ENCODE data around the gene RCSD1.

Gene RCSD1

DNA sequence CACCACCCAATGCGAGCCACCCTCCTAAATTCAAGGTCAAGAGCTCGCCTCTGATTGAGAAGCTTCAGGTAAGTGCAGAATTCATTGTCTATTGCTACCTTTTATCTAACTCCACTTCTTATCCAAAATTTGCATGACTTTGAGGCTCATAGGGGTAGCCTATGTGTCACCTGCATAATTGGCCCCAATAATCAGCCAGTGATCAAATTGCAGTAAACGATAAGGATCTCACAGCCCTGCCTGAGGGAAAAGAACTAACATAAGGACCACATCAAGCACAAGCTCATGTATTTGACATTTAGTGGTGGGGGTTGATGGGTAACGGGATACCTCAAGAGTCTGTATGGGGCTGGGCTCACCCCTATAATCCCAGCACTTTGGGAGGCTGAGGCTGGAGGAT lies 60.0 kb downstream of the RCSD1 start:
- H4K91ac ChIP-seq (ENCODE audit: low read length) = no peak overlapping the region
- no peak overlapping the region for H2BK5ac ChIP-seq (ENCODE audit: low read depth, low read length, poor library complexity, severe bottlenecking)
- H3K14ac ChIP-seq (ENCODE audit: low read length in 2 of 2) = no peak overlapping the region
- no peak overlapping the region for H3K23ac ChIP-seq (ENCODE audit: low read length in 2 of 2)
- peaks cover under 1% of the 10 kb centered on the region for H3K4me1 ChIP-seq (ENCODE audit: control insufficient read depth, insufficient read depth, low read depth, low read length)
- H4K8ac ChIP-seq (ENCODE audit: low read length) = no peak overlapping the region
- no peaks in the 10 kb centered on the region for H3K36me3 ChIP-seq (ENCODE audit: control insufficient read depth in 1 of 2, insufficient read depth in 2 of 2, low read depth in 1 of 2, low read length in 2 of 2)
- H2AFZ ChIP-seq (ENCODE audit: low read depth, low read length) = no peak overlapping the region
- H3K27me3 ChIP-seq (ENCODE audit: control insufficient read depth in 1 of 2, insufficient read depth in 1 of 2, low read length in 2 of 2) = peaks cover 0 to 29% of the 10 kb centered on the region in 2 experiments
- no peak for DNase-seq
- H3K9ac ChIP-seq (ENCODE audit: low read length) = no peak overlapping the region
- H3K18ac ChIP-seq (ENCODE audit: low read depth in 1 of 2, low read length in 2 of 2) = no peak overlapping the region
- H2BK120ac ChIP-seq (ENCODE audit: low read depth, low read length) = no peak overlapping the region
- no peak overlapping the region for H3K4me3 ChIP-seq (ENCODE audit: insufficient read depth in 1 of 2, low read depth in 1 of 2, low read length in 2 of 2)
- 97% methylated on average over 3 of the region's 4 CpGs for WGBS
- H2BK12ac ChIP-seq (ENCODE audit: low read length in 2 of 2) = no peak overlapping the region
- H3K79me1 ChIP-seq (replicated peaks; ENCODE audit: low read length, poor library complexity, severe bottlenecking) = no peaks in the 10 kb centered on the region
- no peak overlapping the region for H2AK5ac ChIP-seq (ENCODE audit: low read length, severe bottlenecking)
- H2BK15ac ChIP-seq (ENCODE audit: low read depth, poor library complexity, severe bottlenecking) = no peak overlapping the region
- no peak overlapping the region for H3K4ac ChIP-seq (ENCODE audit: low read depth in 1 of 2, low read length in 2 of 2)
- H3K9me3 ChIP-seq (ENCODE audit: control insufficient read depth, low read length) = no peaks in the 10 kb centered on the region
- H3K27ac ChIP-seq (ENCODE audit: low read length, poor library complexity, severe bottlenecking) = no peak overlapping the region
- no peak overlapping the region for H3K4me2 ChIP-seq (ENCODE audit: low read length, poor library complexity, severe bottlenecking)

DNA sequence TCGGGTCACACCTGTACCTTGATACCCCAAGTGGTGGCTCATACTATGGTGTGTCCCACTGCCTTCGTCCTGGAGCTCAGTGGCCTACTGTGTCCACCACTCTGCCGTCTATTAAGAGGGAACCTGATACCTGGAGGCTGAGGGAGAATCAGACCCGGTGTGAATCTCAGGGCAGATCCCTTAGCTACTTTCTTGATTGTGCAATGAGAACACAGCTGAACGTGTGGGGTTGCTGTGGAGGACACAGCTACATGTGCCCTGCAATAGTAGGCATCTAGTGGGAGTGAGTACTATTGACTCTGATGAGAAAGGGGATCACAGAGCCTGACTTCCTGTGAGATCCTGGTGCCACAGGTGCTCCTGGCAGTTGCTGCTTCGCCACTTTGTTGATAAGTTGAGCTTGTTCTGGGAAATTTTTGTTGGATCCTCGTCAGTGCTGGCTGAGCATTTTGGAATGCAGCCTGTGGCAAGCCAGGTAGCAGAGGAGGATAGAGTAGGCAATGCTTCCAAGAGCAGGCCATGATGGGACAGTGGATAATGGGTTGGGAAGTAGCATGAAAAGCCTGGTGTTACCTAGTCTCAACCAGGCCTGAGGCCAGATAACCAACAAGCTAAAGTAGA lies 63.5 kb downstream of the RCSD1 start:
- Histone ChIP-seq H2AK5ac (ENCODE audit: low read length, severe bottlenecking) (no peak overlapping the region), H3K79me1 (replicated peaks; ENCODE audit: low read length, poor library complexity, severe bottlenecking) (no peaks in the 10 kb centered on the region), H3K14ac (ENCODE audit: low read length in 2 of 2) (no peak overlapping the region), H3K4me1 (ENCODE audit: control insufficient read depth, insufficient read depth, low read depth, low read length) (peaks cover 3% of the 10 kb centered on the region), H3K23ac (ENCODE audit: low read length in 2 of 2) (no peak overlapping the region), H3K4me3 (ENCODE audit: insufficient read depth in 1 of 2, low read depth in 1 of 2, low read length in 2 of 2) (no peak overlapping the region), H3K27ac (ENCODE audit: low read length, poor library complexity, severe bottlenecking) (no peak overlapping the region), H2BK5ac (ENCODE audit: low read depth, low read length, poor library complexity, severe bottlenecking) (no peak overlapping the region), H4K8ac (ENCODE audit: low read length) (no peak overlapping the region), H3K4me2 (ENCODE audit: low read length, poor library complexity, severe bottlenecking) (no peak overlapping the region), H3K9ac (ENCODE audit: low read length) (no peak overlapping the region), H2BK15ac (ENCODE audit: low read depth, poor library complexity, severe bottlenecking) (no peak overlapping the region), H2AFZ (ENCODE audit: low read depth, low read length) (no peak overlapping the region), H3K27me3 (ENCODE audit: control insufficient read depth in 1 of 2, insufficient read depth in 1 of 2, low read length in 2 of 2) (peaks cover 4 to 37% of the 10 kb centered on the region in 2 experiments), H4K91ac (ENCODE audit: low read length) (no peak overlapping the region), H3K4ac (ENCODE audit: low read depth in 1 of 2, low read length in 2 of 2) (no peak overlapping the region), H2BK120ac (ENCODE audit: low read depth, low read length) (no peak overlapping the region), H3K18ac (ENCODE audit: low read depth in 1 of 2, low read length in 2 of 2) (no peak overlapping the region), H2BK12ac (ENCODE audit: low read length in 2 of 2) (no peak overlapping the region), H3K9me3 (ENCODE audit: control insufficient read depth, low read length) (no peaks in the 10 kb centered on the region), H3K36me3 (ENCODE audit: control insufficient read depth in 1 of 2, insufficient read depth in 2 of 2, low read depth in 1 of 2, low read length in 2 of 2) (no peaks in the 10 kb centered on the region)
- 86% methylated on average over 7 of the region's 7 CpGs for WGBS
- no peak for DNase-seq

DNA sequence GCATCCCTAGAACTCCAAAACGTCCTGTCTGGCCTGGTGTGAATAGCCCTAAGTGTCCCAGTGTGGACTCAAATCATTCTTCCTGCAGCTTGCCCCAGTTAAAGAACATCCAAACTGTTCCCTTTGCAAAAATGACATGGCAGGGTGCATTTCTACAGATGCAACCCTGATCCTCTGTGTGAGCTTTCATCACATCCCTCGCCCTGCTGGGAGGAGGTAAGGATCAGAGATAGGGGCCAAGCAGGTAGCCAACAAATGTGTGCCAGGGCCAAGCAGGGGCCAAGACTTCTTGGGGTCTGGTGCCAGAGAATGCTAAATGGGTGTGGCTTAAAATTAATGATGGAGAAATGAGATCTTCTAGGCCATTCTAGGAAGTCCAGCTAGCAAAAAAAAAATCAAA lies 64.7 kb downstream of the RCSD1 start:
- no peak overlapping the region for H3K27ac ChIP-seq (ENCODE audit: low read length, poor library complexity, severe bottlenecking)
- H4K91ac ChIP-seq (ENCODE audit: low read length) = no peak overlapping the region
- 76% methylated on average over 2 of the region's 2 CpGs for WGBS
- no peak overlapping the region for H3K14ac ChIP-seq (ENCODE audit: low read length in 2 of 2)
- H2AFZ ChIP-seq (ENCODE audit: low read depth, low read length) = no peak overlapping the region
- no peaks in the 10 kb centered on the region for H3K79me1 ChIP-seq (replicated peaks; ENCODE audit: low read length, poor library complexity, severe bottlenecking)
- DNase-seq = no peak
- H3K36me3 ChIP-seq (ENCODE audit: control insufficient read depth in 1 of 2, insufficient read depth in 2 of 2, low read depth in 1 of 2, low read length in 2 of 2) = no peaks in the 10 kb centered on the region
- H3K9ac ChIP-seq (ENCODE audit: low read length) = no peak overlapping the region
- H2BK15ac ChIP-seq (ENCODE audit: low read depth, poor library complexity, severe bottlenecking) = no peak overlapping the region
- no peak overlapping the region for H4K8ac ChIP-seq (ENCODE audit: low read length)
- H3K4me2 ChIP-seq (ENCODE audit: low read length, poor library complexity, severe bottlenecking) = no peak overlapping the region
- peaks cover 7 to 37% of the 10 kb centered on the region in 2 experiments for H3K27me3 ChIP-seq (ENCODE audit: control insufficient read depth in 1 of 2, insufficient read depth in 1 of 2, low read length in 2 of 2)
- H2BK5ac ChIP-seq (ENCODE audit: low read depth, low read length, poor library complexity, severe bottlenecking) = no peak overlapping the region
- no peak overlapping the region for H2AK5ac ChIP-seq (ENCODE audit: low read length, severe bottlenecking)
- H3K18ac ChIP-seq (ENCODE audit: low read depth in 1 of 2, low read length in 2 of 2) = no peak overlapping the region
- H3K4me1 ChIP-seq (ENCODE audit: control insufficient read depth, insufficient read depth, low read depth, low read length) = peaks cover 3% of the 10 kb centered on the region
- no peaks in the 10 kb centered on the region for H3K9me3 ChIP-seq (ENCODE audit: control insufficient read depth, low read length)
- H3K4me3 ChIP-seq (ENCODE audit: insufficient read depth in 1 of 2, low read depth in 1 of 2, low read length in 2 of 2) = no peak overlapping the region
- H2BK120ac ChIP-seq (ENCODE audit: low read depth, low read length) = no peak overlapping the region
- no peak overlapping the region for H2BK12ac ChIP-seq (ENCODE audit: low read length in 2 of 2)
- no peak overlapping the region for H3K4ac ChIP-seq (ENCODE audit: low read depth in 1 of 2, low read length in 2 of 2)
- H3K23ac ChIP-seq (ENCODE audit: low read length in 2 of 2) = no peak overlapping the region

DNA sequence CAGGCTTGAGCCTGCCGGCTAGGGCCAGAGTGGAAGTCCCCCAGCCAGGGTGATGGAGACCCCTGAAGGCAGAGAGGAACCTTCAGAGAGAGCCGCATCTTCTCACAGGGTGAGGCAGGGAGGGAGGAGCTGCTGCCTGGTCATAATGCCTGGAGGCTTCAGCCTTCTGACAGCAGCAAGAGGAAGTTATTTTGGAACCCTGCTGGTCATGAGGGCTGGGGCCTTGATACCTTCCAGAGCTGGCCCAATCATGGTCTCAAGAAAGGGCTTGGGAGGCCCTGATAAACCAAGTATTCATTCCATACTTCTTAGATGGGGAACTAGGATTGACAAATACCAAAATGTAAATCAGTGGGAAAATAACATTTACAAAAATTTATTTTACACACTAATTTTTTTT lies 65.1 kb downstream of the RCSD1 start:
- WGBS = 88% methylated on average over 2 of the region's 2 CpGs
- H3K4ac ChIP-seq (ENCODE audit: low read depth in 1 of 2, low read length in 2 of 2) = no peak overlapping the region
- no peak overlapping the region for H4K8ac ChIP-seq (ENCODE audit: low read length)
- no peak overlapping the region for H3K9ac ChIP-seq (ENCODE audit: low read length)
- H3K23ac ChIP-seq (ENCODE audit: low read length in 2 of 2) = no peak overlapping the region
- H3K4me2 ChIP-seq (ENCODE audit: low read length, poor library complexity, severe bottlenecking) = no peak overlapping the region
- no peak overlapping the region for H2BK12ac ChIP-seq (ENCODE audit: low read length in 2 of 2)
- H2BK120ac ChIP-seq (ENCODE audit: low read depth, low read length) = no peak overlapping the region
- no peaks in the 10 kb centered on the region for H3K79me1 ChIP-seq (replicated peaks; ENCODE audit: low read length, poor library complexity, severe bottlenecking)
- H2BK5ac ChIP-seq (ENCODE audit: low read depth, low read length, poor library complexity, severe bottlenecking) = no peak overlapping the region
- H3K18ac ChIP-seq (ENCODE audit: low read depth in 1 of 2, low read length in 2 of 2) = no peak overlapping the region
- peaks cover 3% of the 10 kb centered on the region for H3K4me1 ChIP-seq (ENCODE audit: control insufficient read depth, insufficient read depth, low read depth, low read length)
- H3K9me3 ChIP-seq (ENCODE audit: control insufficient read depth, low read length) = no peaks in the 10 kb centered on the region
- H4K91ac ChIP-seq (ENCODE audit: low read length) = no peak overlapping the region
- H2BK15ac ChIP-seq (ENCODE audit: low read depth, poor library complexity, severe bottlenecking) = no peak overlapping the region
- no peak for DNase-seq
- no peak overlapping the region for H2AFZ ChIP-seq (ENCODE audit: low read depth, low read length)
- H3K27ac ChIP-seq (ENCODE audit: low read length, poor library complexity, severe bottlenecking) = no peak overlapping the region
- H3K27me3 ChIP-seq (ENCODE audit: control insufficient read depth in 1 of 2, insufficient read depth in 1 of 2, low read length in 2 of 2) = peaks cover 8 to 37% of the 10 kb centered on the region in 2 experiments
- no peaks in the 10 kb centered on the region for H3K36me3 ChIP-seq (ENCODE audit: control insufficient read depth in 1 of 2, insufficient read depth in 2 of 2, low read depth in 1 of 2, low read length in 2 of 2)
- H3K14ac ChIP-seq (ENCODE audit: low read length in 2 of 2) = no peak overlapping the region
- H2AK5ac ChIP-seq (ENCODE audit: low read length, severe bottlenecking) = no peak overlapping the region
- H3K4me3 ChIP-seq (ENCODE audit: insufficient read depth in 1 of 2, low read depth in 1 of 2, low read length in 2 of 2) = no peak overlapping the region

Measured in mesenchymal stem cell (in vitro differentiated cells and primary cell).